Fibroblast of villous mesenchyme (primary cell): ENCODE data around the gene DAND5. TPM values are rescaled to one million over a fixed set of nuclear protein-coding genes. Genes with fewer than 3 reads are reported as not detected.

Source experiments
- DNase-seq: peaks from one replicate; pipeline ENCODE4 v3.0.0-alpha.2; 2010; ENCODE audit warnings: low read depth
- H3K4me3 ChIP-seq: 2 replicates; pipeline ENCODE4 v1.5.1; 2011; ENCODE audit warnings: low read depth, mild to moderate bottlenecking, low read length
- CTCF ChIP-seq: IDR thresholded peaks from 2 replicates; pipeline ENCODE4 v1.5.1; 2012; ENCODE audit warnings: low read depth, mild to moderate bottlenecking, low read length; ENCODE audit not compliant: insufficient read depth
- total RNA-seq: library from RNA; depleted of rRNA; stranded (reverse); fragments of >200 nt; gene quantifications from 2 replicates; pipeline ENCODE4 v1.2.3, GENCODE V29; 2012

Gene DAND5, protein sequence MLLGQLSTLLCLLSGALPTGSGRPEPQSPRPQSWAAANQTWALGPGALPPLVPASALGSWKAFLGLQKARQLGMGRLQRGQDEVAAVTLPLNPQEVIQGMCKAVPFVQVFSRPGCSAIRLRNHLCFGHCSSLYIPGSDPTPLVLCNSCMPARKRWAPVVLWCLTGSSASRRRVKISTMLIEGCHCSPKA
- total RNA-seq, result not detected in 2 replicates

DNA sequence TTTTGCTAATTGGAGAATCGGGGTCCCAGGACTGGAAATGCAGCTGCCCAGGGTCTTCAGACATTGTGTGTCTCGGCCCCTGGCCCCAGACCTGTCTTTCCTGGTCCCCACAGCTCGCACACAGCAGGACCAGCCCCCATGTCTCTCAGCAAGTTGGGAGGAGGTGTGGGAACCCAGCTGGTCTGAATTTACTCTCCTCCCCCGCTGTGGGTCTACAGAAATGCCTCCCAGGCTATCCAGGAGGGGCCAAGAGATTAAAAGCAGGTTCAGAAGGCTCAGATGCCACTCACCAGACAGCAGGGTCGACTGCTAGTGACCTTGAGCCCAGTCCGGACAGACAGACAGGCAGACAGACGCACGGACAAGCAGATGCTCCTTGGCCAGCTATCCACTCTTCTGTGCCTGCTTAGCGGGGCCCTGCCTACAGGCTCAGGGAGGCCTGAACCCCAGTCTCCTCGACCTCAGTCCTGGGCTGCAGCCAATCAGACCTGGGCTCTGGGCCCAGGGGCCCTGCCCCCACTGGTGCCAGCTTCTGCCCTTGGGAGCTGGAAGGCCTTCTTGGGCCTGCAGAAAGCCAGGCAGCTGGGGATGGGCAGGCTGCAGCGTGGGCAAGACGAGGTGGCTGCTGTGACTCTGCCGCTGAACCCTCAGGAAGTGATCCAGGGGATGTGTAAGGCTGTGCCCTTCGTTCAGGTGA lies at the start of gene DAND5:
TSS of gene DAND5 (plus strand) at position 285 of the 697 bp plus-strand sequence. CDS start at position 370, 85 bp downstream.
- DNase-seq, result no peak

DNA sequence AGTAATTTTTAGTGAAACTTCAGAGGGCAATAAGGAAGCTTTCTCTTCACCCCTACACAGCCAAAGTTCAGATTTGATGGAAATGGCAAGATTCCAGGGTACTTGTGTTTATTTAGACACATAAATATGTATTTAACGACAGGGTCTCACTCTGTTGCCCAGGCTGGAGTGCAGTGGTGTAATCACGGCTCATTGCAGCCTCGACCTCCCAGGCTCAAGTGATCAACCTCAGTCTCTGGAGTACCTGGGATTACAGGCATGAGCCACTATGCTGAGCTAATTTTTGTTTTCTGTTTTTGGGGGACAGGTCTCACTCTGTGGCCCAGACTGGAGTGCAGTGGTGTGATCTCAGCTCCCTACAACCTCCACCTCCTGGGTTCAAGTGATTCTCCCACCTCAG lies 48.3 kb upstream of the DAND5 start:
- no peak for DNase-seq
- no peak for TF ChIP-seq CTCF
- no peak overlapping the region for H3K4me3 ChIP-seq

More for the DNA sequence above, at the start of gene DAND5:
- no peak within 1 kb of the TSS for H3K4me3 ChIP-seq
- no peak for TF ChIP-seq CTCF

GRCh38 chr19:12922959-12923358 lies 46.4 kb upstream of the DAND5 start:
- TF ChIP-seq CTCF, result no peak
- H3K4me3 ChIP-seq, result no peak overlapping the region
- no peak for DNase-seq

DNA sequence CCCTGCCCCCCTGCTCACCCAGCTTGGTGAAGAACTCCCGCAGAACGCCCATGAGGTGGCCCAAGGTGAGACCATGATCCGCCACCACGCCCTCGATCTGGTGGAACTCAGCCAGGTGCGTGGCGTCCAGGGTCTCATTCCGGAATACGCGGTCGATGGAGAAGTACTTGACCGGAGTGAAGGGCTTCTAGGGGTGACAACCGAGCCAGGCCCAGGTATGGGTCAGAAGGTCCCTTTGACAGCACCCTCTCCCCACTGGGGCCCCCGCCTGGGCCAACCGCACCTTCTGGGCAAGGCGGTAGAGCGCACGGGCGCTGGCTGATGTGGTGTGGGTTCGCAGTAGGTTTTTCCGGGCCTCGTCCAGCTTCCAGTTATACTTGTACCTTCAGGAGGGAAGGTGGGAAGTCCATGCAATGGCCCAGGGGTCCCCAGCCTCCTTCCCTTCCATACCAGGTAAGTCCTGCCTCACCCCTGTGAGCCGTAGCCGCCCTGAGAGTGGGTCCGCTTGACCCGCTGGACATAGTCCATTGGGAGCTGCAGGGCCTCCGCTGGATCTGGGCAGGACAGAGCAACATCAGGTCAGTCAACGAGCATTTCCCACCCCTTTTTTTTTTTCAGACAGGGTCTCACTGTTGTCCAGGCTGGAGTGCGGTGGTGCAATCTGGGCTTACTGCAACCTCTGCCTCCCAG lies 44.6 kb upstream of the DAND5 start:
- TF ChIP-seq CTCF, result no peak
- no peak for DNase-seq
- no peak overlapping the region for H3K4me3 ChIP-seq

- no peak for DNase-seq
- H3K4me3 ChIP-seq, result no peak overlapping the region
- no peak for TF ChIP-seq CTCF
These were observed 39.3 kb upstream of the DAND5 start for GRCh38 chr19:12930002-12930645.

- no peak for TF ChIP-seq CTCF
- no peak for DNase-seq
These were observed 36.7 kb upstream of the DAND5 start for GRCh38 chr19:12932392-12933286.

More at GRCh38 chr19:12932392-12933286, 36.7 kb upstream of the DAND5 start:
- peak overlapping the region; percentile 98 for H3K4me3 ChIP-seq
